ENCODE results near the gene GATAD2A.

GRCh38 chr19:19550972-19551852, 145.7 kb downstream of the GATAD2A start:
- TF ChIP-seq CTCF (IDR thresholded peaks at IDR 0.05) (no peak), POLR2A (IDR thresholded peaks at IDR 0.05) (no peak)

All from prostate gland (tissue), 2 donors.